Measurements from ENCODE around the gene HAGHL.
"Not testable (repeated sequence)": the region's sequence is repeated elsewhere in the genome, so short reads cannot be mapped to it uniquely, and the experiment has no call there.

HAGHL gene

GRCh38 chr16:686459-687260 is 40.2 kb upstream of the HAGHL start:
- in situ Hi-C loops (cut with HindIII; ENCODE audit: low pct_ligation_motif_present, low pct_unique_long_range_greater_than_20kb, low sequenced_read_pairs) = no loop called here
- DNase-seq = no peak

- in situ Hi-C loops (cut with HindIII; ENCODE audit: low pct_ligation_motif_present, low pct_unique_long_range_greater_than_20kb, low sequenced_read_pairs) = no loop called here
- DNase-seq = no peak
These were observed 39.4 kb upstream of the HAGHL start for GRCh38 chr16:687499-687898.

- DNase-seq = no peak
- in situ Hi-C loops (cut with HindIII; ENCODE audit: low pct_ligation_motif_present, low pct_unique_long_range_greater_than_20kb, low sequenced_read_pairs) = no loop called here
These were observed 37.6 kb upstream of the HAGHL start for GRCh38 chr16:689175-689897.

GRCh38 chr16:691242-691641 is 35.7 kb upstream of the HAGHL start:
- DNase-seq; in situ Hi-C loops (cut with HindIII; ENCODE audit: low pct_ligation_motif_present, low pct_unique_long_range_greater_than_20kb, low sequenced_read_pairs): not testable (repeated sequence)

GRCh38 chr16:692356-693108 is 34.4 kb upstream of the HAGHL start:
- no peak for DNase-seq
- in situ Hi-C loops (cut with HindIII; ENCODE audit: low pct_ligation_motif_present, low pct_unique_long_range_greater_than_20kb, low sequenced_read_pairs) = no loop called here

- in situ Hi-C loops (cut with HindIII; ENCODE audit: low pct_ligation_motif_present, low pct_unique_long_range_greater_than_20kb, low sequenced_read_pairs) = no loop called here
- DNase-seq = no peak
These were observed 33.5 kb upstream of the HAGHL start for GRCh38 chr16:693364-693763.

GRCh38 chr16:693766-694165 is 33.1 kb upstream of the HAGHL start:
- in situ Hi-C loops (cut with HindIII; ENCODE audit: low pct_ligation_motif_present, low pct_unique_long_range_greater_than_20kb, low sequenced_read_pairs) = no loop called here
- no peak for DNase-seq

GRCh38 chr16:694187-694862 is 32.6 kb upstream of the HAGHL start:
- in situ Hi-C loops (cut with HindIII; ENCODE audit: low pct_ligation_motif_present, low pct_unique_long_range_greater_than_20kb, low sequenced_read_pairs) = no loop called here

GRCh38 chr16:694863-695354 is 32.0 kb upstream of the HAGHL start:
- no peak for DNase-seq
- in situ Hi-C loops (cut with HindIII; ENCODE audit: low pct_ligation_motif_present, low pct_unique_long_range_greater_than_20kb, low sequenced_read_pairs) = no loop called here

More at GRCh38 chr16:694187-694862, 32.6 kb upstream of the HAGHL start:
- DNase-seq = no peak

GRCh38 chr16:695355-696089 is 31.4 kb upstream of the HAGHL start:
- in situ Hi-C loops (cut with HindIII; ENCODE audit: low pct_ligation_motif_present, low pct_unique_long_range_greater_than_20kb, low sequenced_read_pairs) = no loop called here
- peak; percentile 86 for DNase-seq

GRCh38 chr16:698911-699671 is 27.8 kb upstream of the HAGHL start:
- DNase-seq = no peak
- in situ Hi-C loops (cut with HindIII; ENCODE audit: low pct_ligation_motif_present, low pct_unique_long_range_greater_than_20kb, low sequenced_read_pairs) = no loop called here

GRCh38 chr16:700684-701584 is 26.0 kb upstream of the HAGHL start:
- DNase-seq = peak; percentile 52
- in situ Hi-C loops (cut with HindIII; ENCODE audit: low pct_ligation_motif_present, low pct_unique_long_range_greater_than_20kb, low sequenced_read_pairs) = no loop called here

GRCh38 chr16:702341-702740 is 24.6 kb upstream of the HAGHL start:
- in situ Hi-C loops (cut with HindIII; ENCODE audit: low pct_ligation_motif_present, low pct_unique_long_range_greater_than_20kb, low sequenced_read_pairs) = no loop called here
- DNase-seq = no peak

GRCh38 chr16:703406-703805 is 23.5 kb upstream of the HAGHL start:
- in situ Hi-C loops (cut with HindIII; ENCODE audit: low pct_ligation_motif_present, low pct_unique_long_range_greater_than_20kb, low sequenced_read_pairs) = no loop called here
- no peak for DNase-seq

- DNase-seq = no peak
- in situ Hi-C loops (cut with HindIII; ENCODE audit: low pct_ligation_motif_present, low pct_unique_long_range_greater_than_20kb, low sequenced_read_pairs) = no loop called here
These were observed 22.9 kb upstream of the HAGHL start for GRCh38 chr16:704047-704446.

- in situ Hi-C loops (cut with HindIII; ENCODE audit: low pct_ligation_motif_present, low pct_unique_long_range_greater_than_20kb, low sequenced_read_pairs) = no loop called here
- no peak for DNase-seq
These were observed 22.1 kb upstream of the HAGHL start for GRCh38 chr16:704552-705380.

All from ACHN (cell line).